GM12878 (cell line): ENCODE measurements around the gene SYNJ2BP. TPM values are rescaled to one million over a fixed set of nuclear protein-coding genes. Genes with fewer than 3 reads are reported as not detected.

ENCODE experiments used
- ASH2L ChIP-seq: fragments of 300-600, 200-600 bp; sonication (generic); IDR thresholded peaks from 2 replicates; pipeline ENCODE4 v1.6.1; 2017; ENCODE audit warnings: low read depth, mild to moderate bottlenecking, borderline replicate concordance
- BHLHE40 ChIP-seq, 2 experiments: fragments of 450-650 bp in 1 of 2; IDR thresholded peaks; 2 replicates each; pipeline ENCODE4 v1.6.1; 2011 to 2017; ENCODE audit warnings: low read depth in 2 of 2, borderline replicate concordance in 1 of 2, improper control_type of control experiment in 1 of 2, low read length in 1 of 2, mild to moderate bottlenecking in 1 of 2
- CBFB ChIP-seq: IDR thresholded peaks from 2 replicates; pipeline ENCODE4 v1.6.1; 2016; ENCODE audit warnings: antibody characterized with exemption, low read depth
- CHD2 ChIP-seq: IDR thresholded peaks from 2 replicates; pipeline ENCODE4 v1.6.1; 2011; ENCODE audit warnings: low read depth, low read length, improper control_type of control experiment, borderline replicate concordance
- IRF3 ChIP-seq: fragments of 450-650 bp; IDR thresholded peaks from 2 replicates; pipeline ENCODE4 v1.6.1; 2014; ENCODE audit warnings: mild to moderate bottlenecking
- KAT2A ChIP-seq: conservative IDR thresholded peaks from 2 replicates; pipeline ENCODE4 v1.6.1; 2011; ENCODE audit warnings: low read depth, low read length; ENCODE audit not compliant: control insufficient read depth
- MTA3 ChIP-seq: IDR thresholded peaks from 2 replicates; pipeline ENCODE4 v1.6.1; 2012; ENCODE audit warnings: low read length, inconsistent platforms, borderline replicate concordance
- MXI1 ChIP-seq: fragments of 150-350 bp; IDR thresholded peaks from 2 replicates; pipeline ENCODE4 v1.6.1; 2011; ENCODE audit warnings: low read depth, mild to moderate bottlenecking, inconsistent platforms, low read length, improper control_type of control experiment
- MYB ChIP-seq: fragments of 150-350 bp; IDR thresholded peaks from 2 replicates; pipeline ENCODE4 v1.6.1; 2014; ENCODE audit warnings: mild to moderate bottlenecking, low read depth, low read length, borderline replicate concordance
- NRF1 ChIP-seq: conservative IDR thresholded peaks from 2 replicates; pipeline ENCODE4 v1.6.1; 2011; ENCODE audit warnings: mild to moderate bottlenecking, low read depth, low read length, improper control_type of control experiment
- SIX5 ChIP-seq: IDR thresholded peaks from 2 replicates; pipeline ENCODE4 v1.6.1; 2011; ENCODE audit warnings: mild to moderate bottlenecking, low read depth, low read length, moderate library complexity; ENCODE audit not compliant: severe bottlenecking
- ZBTB40 ChIP-seq: fragments of 450-650 bp; IDR thresholded peaks from 2 replicates; pipeline ENCODE4 v1.6.1; 2016; ENCODE audit warnings: mild to moderate bottlenecking, moderate library complexity, borderline replicate concordance
- polyA plus RNA-seq, 11 experiments: library from polyadenylated mRNA; depleted of rRNA in 4 of 11; unstranded in 6 of 11; stranded (reverse) in 5 of 11; fragments of >200 nt; fragmentation: Nextera tagmentation in 4 of 11; fragmentation: Illumina TruSeq in 1 of 11; extraction: Ambion mirVana in 4 of 11; extraction: Trizol in 1 of 11; gene quantifications; 1 replicate in 1 of 11; 2 replicates in 10 of 11; pipeline versions ENCODE4 v1.2.1 to v1.2.3, GENCODE V29; 2011 to 2016; ENCODE audit warnings: inconsistent platforms in 2 of 11, missing spikeins in 2 of 11, low read depth in 1 of 11
- total RNA-seq, 4 experiments: library from RNA; depleted of rRNA in 3 of 4; stranded (reverse); fragments of >200 nt in 3 of 4; fragmentation: Illumina TruSeq in 1 of 4; extraction: Trizol in 1 of 4; gene quantifications; 2 replicates each; pipeline versions ENCODE4 v1.2.1 to v1.2.3, GENCODE V29; 2013 to 2021
- TF ChIP-seq, protein P1 (sequence below): IDR thresholded peaks from 2 replicates; pipeline ENCODE4 v1.6.1; 2012; ENCODE audit warnings: improper control_type of control experiment, low read depth, low read length; ENCODE audit not compliant: insufficient replicate concordance
- TF ChIP-seq, protein P2 (sequence below): fragments of 450-650 bp; IDR thresholded peaks from 2 replicates; pipeline ENCODE4 v1.6.1; 2017; ENCODE audit warnings: mild to moderate bottlenecking, moderate library complexity

SYNJ2BP gene
- total and polyA plus RNA-seq, 10 of the 15 experiments (the other 5 are each of a cell fraction or from before 2014, with no cell fraction given) = 8.0 to 27.5 (median 17.5) TPM

DNA sequence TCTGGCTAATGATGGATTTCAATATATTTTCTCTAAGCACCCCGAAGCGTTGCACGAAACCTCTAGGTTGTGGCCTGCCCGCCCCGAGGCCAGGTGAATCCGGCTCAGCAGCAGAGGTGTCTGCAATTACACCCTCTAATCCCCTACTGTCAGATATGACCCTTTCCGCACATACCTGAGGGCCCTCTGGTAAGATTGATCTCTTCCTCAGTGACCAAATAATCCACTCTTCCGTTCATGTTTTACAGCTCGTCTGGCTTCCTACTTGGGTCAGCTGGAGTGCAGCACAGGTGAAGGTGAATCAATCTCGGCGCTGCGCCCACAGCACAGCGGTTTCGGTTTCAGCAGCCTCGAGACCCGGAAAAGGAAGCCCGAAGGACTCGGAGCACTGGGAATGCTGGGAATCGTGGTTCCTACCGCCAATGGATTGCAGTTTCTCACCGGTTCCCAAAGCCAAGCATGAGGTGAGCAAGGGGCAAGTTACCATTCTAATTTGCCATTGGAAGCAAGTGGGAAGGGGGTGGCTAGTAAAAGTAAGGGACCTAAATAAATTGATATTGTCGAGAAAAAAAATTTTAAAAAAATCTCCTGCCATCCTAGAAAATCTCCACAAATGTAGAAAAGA, at the start of gene SYNJ2BP (continued):
- TF ChIP-seq SIX5 (peak; percentile 71), KAT2A (no peak), CBFB (0 out of 2 replicates have a peak, but pooled peaks have one; percentile 36), MTA3 (no peak), NRF1 (no peak), MXI1 (0 out of 2 replicates have a peak, but pooled peaks have one; percentile 26), IRF3 (no peak), ASH2L (0 out of 2 replicates have a peak, but pooled peaks have one; percentile 27), ZBTB40 (peak; percentile 92), CHD2 (peak; percentile 41; the same call in 1 of the 2 replicates), MYB (no peak), BHLHE40 (IDR thresholded peaks at IDR 0.05; ENCODE audit: borderline replicate concordance in 1 of 2, low read depth in 2 of 2, low read length in 1 of 2) (no peak)
- TF ChIP-seq, protein P1, sequence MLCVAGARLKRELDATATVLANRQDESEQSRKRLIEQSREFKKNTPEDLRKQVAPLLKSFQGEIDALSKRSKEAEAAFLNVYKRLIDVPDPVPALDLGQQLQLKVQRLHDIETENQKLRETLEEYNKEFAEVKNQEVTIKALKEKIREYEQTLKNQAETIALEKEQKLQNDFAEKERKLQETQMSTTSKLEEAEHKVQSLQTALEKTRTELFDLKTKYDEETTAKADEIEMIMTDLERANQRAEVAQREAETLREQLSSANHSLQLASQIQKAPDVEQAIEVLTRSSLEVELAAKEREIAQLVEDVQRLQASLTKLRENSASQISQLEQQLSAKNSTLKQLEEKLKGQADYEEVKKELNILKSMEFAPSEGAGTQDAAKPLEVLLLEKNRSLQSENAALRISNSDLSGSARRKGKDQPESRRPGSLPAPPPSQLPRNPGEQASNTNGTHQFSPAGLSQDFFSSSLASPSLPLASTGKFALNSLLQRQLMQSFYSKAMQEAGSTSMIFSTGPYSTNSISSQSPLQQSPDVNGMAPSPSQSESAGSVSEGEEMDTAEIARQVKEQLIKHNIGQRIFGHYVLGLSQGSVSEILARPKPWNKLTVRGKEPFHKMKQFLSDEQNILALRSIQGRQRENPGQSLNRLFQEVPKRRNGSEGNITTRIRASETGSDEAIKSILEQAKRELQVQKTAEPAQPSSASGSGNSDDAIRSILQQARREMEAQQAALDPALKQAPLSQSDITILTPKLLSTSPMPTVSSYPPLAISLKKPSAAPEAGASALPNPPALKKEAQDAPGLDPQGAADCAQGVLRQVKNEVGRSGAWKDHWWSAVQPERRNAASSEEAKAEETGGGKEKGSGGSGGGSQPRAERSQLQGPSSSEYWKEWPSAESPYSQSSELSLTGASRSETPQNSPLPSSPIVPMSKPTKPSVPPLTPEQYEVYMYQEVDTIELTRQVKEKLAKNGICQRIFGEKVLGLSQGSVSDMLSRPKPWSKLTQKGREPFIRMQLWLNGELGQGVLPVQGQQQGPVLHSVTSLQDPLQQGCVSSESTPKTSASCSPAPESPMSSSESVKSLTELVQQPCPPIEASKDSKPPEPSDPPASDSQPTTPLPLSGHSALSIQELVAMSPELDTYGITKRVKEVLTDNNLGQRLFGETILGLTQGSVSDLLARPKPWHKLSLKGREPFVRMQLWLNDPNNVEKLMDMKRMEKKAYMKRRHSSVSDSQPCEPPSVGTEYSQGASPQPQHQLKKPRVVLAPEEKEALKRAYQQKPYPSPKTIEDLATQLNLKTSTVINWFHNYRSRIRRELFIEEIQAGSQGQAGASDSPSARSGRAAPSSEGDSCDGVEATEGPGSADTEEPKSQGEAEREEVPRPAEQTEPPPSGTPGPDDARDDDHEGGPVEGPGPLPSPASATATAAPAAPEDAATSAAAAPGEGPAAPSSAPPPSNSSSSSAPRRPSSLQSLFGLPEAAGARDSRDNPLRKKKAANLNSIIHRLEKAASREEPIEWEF = no peak
- TF ChIP-seq, protein P2, sequence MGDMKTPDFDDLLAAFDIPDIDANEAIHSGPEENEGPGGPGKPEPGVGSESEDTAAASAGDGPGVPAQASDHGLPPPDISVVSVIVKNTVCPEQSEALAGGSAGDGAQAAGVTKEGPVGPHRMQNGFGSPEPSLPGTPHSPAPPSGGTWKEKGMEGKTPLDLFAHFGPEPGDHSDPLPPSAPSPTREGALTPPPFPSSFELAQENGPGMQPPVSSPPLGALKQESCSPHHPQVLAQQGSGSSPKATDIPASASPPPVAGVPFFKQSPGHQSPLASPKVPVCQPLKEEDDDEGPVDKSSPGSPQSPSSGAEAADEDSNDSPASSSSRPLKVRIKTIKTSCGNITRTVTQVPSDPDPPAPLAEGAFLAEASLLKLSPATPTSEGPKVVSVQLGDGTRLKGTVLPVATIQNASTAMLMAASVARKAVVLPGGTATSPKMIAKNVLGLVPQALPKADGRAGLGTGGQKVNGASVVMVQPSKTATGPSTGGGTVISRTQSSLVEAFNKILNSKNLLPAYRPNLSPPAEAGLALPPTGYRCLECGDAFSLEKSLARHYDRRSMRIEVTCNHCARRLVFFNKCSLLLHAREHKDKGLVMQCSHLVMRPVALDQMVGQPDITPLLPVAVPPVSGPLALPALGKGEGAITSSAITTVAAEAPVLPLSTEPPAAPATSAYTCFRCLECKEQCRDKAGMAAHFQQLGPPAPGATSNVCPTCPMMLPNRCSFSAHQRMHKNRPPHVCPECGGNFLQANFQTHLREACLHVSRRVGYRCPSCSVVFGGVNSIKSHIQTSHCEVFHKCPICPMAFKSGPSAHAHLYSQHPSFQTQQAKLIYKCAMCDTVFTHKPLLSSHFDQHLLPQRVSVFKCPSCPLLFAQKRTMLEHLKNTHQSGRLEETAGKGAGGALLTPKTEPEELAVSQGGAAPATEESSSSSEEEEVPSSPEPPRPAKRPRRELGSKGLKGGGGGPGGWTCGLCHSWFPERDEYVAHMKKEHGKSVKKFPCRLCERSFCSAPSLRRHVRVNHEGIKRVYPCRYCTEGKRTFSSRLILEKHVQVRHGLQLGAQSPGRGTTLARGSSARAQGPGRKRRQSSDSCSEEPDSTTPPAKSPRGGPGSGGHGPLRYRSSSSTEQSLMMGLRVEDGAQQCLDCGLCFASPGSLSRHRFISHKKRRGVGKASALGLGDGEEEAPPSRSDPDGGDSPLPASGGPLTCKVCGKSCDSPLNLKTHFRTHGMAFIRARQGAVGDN = peak; percentile 30; the same call in 1 of the 2 replicates
